Measurements from ENCODE around the gene SLC23A3.

SLC23A3 gene

GRCh38 chr2:219175928-219176817 lies 6.3 kb upstream of the SLC23A3 start:
- DNase-seq (ENCODE audit: low read depth) = no peak

- no peak for DNase-seq (ENCODE audit: low read depth)
Measured at GRCh38 chr2:219175486-219175885, 5.7 kb upstream of the SLC23A3 start.

- DNase-seq (ENCODE audit: low read depth) = no peak
Measured at GRCh38 chr2:219174801-219175200, 5.0 kb upstream of the SLC23A3 start.

- DNase-seq (ENCODE audit: low read depth) = no peak
Measured at GRCh38 chr2:219174146-219174545, 4.3 kb upstream of the SLC23A3 start.

GRCh38 chr2:219173176-219173575 lies 3.3 kb upstream of the SLC23A3 start:
- no peak for DNase-seq (ENCODE audit: low read depth)

- DNase-seq (ENCODE audit: low read depth) = no peak
Measured at GRCh38 chr2:219172231-219173154, 2.7 kb upstream of the SLC23A3 start.

- peak; percentile 41 for DNase-seq (ENCODE audit: low read depth)
Measured at GRCh38 chr2:219171231-219171651, 1.4 kb upstream of the SLC23A3 start.

GRCh38 chr2:219168932-219169331 lies 897 bp downstream of the SLC23A3 start:
- no peak for DNase-seq (ENCODE audit: low read depth)

- DNase-seq (ENCODE audit: low read depth) = no peak
Measured at GRCh38 chr2:219168526-219168925, 1.3 kb downstream of the SLC23A3 start.

- DNase-seq (ENCODE audit: low read depth) = no peak
Measured at GRCh38 chr2:219167997-219168396, 1.8 kb downstream of the SLC23A3 start.

GRCh38 chr2:219165058-219165911 lies 4.5 kb downstream of the SLC23A3 start:
- DNase-seq (ENCODE audit: low read depth) = no peak

- DNase-seq (ENCODE audit: low read depth) = no peak
Measured at GRCh38 chr2:219163156-219163555, 6.7 kb downstream of the SLC23A3 start.

GRCh38 chr2:219161097-219161496 lies 8.7 kb downstream of the SLC23A3 start:
- no peak for DNase-seq (ENCODE audit: low read depth)

GRCh38 chr2:219160186-219161017 lies 9.4 kb downstream of the SLC23A3 start, which contains the start of gene NHEJ1:
NHEJ1 (minus strand) TSS chr2:219160815; CDS start chr2:219158362, 2,453 bp downstream.
- peak; percentile 79 for DNase-seq (ENCODE audit: low read depth)

- DNase-seq (ENCODE audit: low read depth) = no peak
Measured at GRCh38 chr2:219159771-219160185, 10.1 kb downstream of the SLC23A3 start.

- DNase-seq (ENCODE audit: low read depth) = no peak
Measured at GRCh38 chr2:219158586-219158985, 11.2 kb downstream of the SLC23A3 start.

GRCh38 chr2:219158025-219158424 lies 11.8 kb downstream of the SLC23A3 start:
- no peak for DNase-seq (ENCODE audit: low read depth)

GRCh38 chr2:219157396-219157795 lies 12.4 kb downstream of the SLC23A3 start:
- no peak for DNase-seq (ENCODE audit: low read depth)

GRCh38 chr2:219155054-219155644 lies 14.7 kb downstream of the SLC23A3 start:
- DNase-seq (ENCODE audit: low read depth) = peak; percentile 45

GRCh38 chr2:219149667-219150066 lies 20.2 kb downstream of the SLC23A3 start:
- no peak for DNase-seq (ENCODE audit: low read depth)
